ENCODE measurements around the gene FAM114A2.

FAM114A2 gene

DNA sequence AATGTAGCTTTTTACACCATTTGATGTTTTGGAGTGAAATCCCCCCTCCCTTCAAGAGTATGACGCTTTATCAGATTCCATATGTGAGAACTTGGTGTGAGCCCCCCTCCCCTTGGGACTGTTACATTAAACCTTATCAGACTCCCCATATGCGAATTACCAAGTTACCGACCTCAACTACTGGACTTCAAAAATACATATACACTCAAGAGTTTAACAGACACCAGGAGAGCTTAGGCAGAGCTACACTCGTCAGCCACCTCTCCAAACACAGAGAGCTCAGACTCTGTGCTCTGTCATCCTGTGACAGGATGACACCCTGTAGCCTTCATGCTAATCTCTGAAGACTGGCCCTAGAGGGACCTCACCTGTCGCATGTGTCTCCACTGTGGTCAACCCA, 50.2 kb downstream of the FAM114A2 start:
- TF ChIP-seq, protein P1, sequence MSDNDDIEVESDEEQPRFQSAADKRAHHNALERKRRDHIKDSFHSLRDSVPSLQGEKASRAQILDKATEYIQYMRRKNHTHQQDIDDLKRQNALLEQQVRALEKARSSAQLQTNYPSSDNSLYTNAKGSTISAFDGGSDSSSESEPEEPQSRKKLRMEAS (IDR thresholded peaks at IDR 0.05; ENCODE audit: low read depth, low read length): no peak
- TF ChIP-seq, protein P2, sequence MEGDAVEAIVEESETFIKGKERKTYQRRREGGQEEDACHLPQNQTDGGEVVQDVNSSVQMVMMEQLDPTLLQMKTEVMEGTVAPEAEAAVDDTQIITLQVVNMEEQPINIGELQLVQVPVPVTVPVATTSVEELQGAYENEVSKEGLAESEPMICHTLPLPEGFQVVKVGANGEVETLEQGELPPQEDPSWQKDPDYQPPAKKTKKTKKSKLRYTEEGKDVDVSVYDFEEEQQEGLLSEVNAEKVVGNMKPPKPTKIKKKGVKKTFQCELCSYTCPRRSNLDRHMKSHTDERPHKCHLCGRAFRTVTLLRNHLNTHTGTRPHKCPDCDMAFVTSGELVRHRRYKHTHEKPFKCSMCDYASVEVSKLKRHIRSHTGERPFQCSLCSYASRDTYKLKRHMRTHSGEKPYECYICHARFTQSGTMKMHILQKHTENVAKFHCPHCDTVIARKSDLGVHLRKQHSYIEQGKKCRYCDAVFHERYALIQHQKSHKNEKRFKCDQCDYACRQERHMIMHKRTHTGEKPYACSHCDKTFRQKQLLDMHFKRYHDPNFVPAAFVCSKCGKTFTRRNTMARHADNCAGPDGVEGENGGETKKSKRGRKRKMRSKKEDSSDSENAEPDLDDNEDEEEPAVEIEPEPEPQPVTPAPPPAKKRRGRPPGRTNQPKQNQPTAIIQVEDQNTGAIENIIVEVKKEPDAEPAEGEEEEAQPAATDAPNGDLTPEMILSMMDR (IDR thresholded peaks at IDR 0.05; ENCODE audit: low read depth, low read length): no peak
- no peak for TF ChIP-seq MYC (IDR thresholded peaks at IDR 0.05; ENCODE audit: low read depth, low read length)

DNA sequence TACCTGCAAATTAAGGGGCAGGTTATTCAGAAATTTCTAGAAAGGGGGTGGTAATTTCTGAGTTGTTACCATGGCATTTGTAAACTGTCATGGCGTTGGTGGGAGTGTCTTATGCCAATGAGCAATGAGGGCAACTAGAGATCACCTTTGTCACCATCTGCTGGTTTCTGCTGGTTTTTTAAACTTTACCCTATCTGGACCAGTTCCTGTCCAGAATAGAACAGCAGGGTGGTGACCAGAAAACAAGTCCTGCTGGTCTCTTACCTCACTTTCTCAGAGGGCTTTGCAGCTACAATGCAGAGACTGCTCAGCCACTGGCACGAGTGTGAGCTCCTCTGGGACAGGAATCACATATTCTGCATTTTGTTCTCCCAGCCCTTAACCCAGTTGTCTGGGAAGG, 51.4 kb downstream of the FAM114A2 start:
- H3K4me3 ChIP-seq (ENCODE audit: low read depth, low read length): no peak overlapping the region
- no peak for DNase-seq (ENCODE audit: low read depth)
- TF ChIP-seq, protein P1 (IDR thresholded peaks at IDR 0.05; ENCODE audit: low read depth, low read length): no peak
- TF ChIP-seq, protein P2 (IDR thresholded peaks at IDR 0.05; ENCODE audit: low read depth, low read length): no peak
- TF ChIP-seq POLR2A (IDR thresholded peaks at IDR 0.05; ENCODE audit: extremely low read depth, insufficient read length): no peak
- no peak for TF ChIP-seq MYC (IDR thresholded peaks at IDR 0.05; ENCODE audit: low read depth, low read length)

More for the DNA sequence above, 50.2 kb downstream of the FAM114A2 start:
- H3K4me3 ChIP-seq (ENCODE audit: low read depth, low read length): no peak overlapping the region
- no peak for DNase-seq (ENCODE audit: low read depth)

DNA sequence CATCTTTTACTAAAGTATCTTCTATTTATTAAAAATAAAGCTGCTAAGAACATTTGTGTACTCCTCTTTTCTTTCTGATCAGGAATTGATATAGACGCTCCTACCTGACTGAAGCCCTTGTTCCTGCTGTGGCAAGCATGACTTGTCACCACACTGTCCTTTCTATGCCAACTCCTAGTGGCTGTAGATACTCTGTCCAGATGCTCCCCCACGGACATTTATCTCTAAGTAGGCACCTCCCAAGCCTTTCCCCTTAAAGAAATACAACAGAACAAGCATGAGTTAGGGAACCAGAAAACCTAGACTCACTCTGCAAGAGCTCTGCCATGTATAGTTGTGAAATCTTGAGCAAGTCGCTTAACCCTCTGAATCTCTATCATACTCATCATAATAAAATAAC, 53.2 kb downstream of the FAM114A2 start:
- H3K4me3 ChIP-seq (ENCODE audit: low read depth, low read length): no peak overlapping the region
- TF ChIP-seq, protein P1 (IDR thresholded peaks at IDR 0.05; ENCODE audit: low read depth, low read length): no peak
- DNase-seq (ENCODE audit: low read depth): no peak

DNA sequence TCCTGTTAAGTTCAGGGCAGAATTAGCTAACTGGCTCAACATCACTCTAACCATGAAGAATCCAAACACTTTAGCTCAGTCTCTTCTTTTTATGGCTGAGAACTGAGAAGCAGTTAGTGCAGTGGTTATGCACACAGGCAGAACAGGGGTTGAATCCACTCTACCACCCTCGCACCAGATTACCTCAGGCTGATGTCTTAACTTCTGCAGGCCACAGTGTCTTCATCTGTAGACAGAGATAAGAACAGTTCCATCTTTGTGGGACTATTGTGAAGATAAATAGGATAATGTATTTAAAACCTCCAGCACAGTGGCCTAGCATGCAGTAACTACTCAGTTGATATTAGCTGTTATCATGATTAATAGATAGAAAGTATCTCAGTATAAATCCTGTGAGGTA, 54.8 kb downstream of the FAM114A2 start:
- DNase-seq (ENCODE audit: low read depth): no peak
- no peak for TF ChIP-seq MYC (IDR thresholded peaks at IDR 0.05; ENCODE audit: low read depth, low read length)
- TF ChIP-seq, protein P2 (IDR thresholded peaks at IDR 0.05; ENCODE audit: low read depth, low read length): no peak
- TF ChIP-seq POLR2A (IDR thresholded peaks at IDR 0.05; ENCODE audit: extremely low read depth, insufficient read length): no peak
- TF ChIP-seq, protein P1 (IDR thresholded peaks at IDR 0.05; ENCODE audit: low read depth, low read length): no peak
- H3K4me3 ChIP-seq (ENCODE audit: low read depth, low read length): no peak overlapping the region

DNA sequence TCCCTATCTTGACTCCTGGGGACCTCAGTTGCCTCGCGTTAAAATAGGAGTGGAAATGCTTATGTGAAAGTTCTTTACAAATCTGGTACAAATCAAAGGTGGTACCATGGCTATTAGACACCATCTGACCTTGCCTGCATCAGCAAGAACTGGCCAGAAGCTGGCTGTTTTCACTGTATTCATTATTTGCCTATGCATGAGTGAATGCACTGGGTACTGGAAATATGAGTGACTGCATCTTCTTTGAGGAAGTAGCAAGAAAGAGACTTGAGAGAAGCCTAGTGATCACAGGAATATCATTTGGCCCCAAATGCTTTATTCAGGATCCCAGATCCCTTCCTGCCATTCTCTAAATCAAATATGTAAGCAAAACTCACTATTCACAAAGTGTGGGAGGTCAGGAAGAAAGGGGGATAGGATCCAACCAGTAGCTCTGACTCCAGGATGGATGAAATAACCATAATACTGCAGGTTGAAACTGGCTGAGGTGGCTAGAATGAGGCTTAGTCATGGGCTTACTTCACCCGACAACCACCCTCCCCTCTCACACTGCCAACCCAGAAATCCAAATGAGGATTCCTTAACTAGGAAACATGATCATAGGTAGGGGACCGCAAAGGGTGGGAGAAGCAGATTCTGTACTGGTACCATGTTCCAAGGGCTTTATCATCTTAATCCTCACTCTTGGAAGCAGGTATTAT, 56.7 kb downstream of the FAM114A2 start:
- no peak for DNase-seq (ENCODE audit: low read depth)
- TF ChIP-seq, protein P2 (IDR thresholded peaks at IDR 0.05; ENCODE audit: low read depth, low read length): no peak
- TF ChIP-seq POLR2A (IDR thresholded peaks at IDR 0.05; ENCODE audit: extremely low read depth, insufficient read length) (no peak), MYC (IDR thresholded peaks at IDR 0.05; ENCODE audit: low read depth, low read length) (no peak)
- TF ChIP-seq, protein P1 (IDR thresholded peaks at IDR 0.05; ENCODE audit: low read depth, low read length): no peak

DNA sequence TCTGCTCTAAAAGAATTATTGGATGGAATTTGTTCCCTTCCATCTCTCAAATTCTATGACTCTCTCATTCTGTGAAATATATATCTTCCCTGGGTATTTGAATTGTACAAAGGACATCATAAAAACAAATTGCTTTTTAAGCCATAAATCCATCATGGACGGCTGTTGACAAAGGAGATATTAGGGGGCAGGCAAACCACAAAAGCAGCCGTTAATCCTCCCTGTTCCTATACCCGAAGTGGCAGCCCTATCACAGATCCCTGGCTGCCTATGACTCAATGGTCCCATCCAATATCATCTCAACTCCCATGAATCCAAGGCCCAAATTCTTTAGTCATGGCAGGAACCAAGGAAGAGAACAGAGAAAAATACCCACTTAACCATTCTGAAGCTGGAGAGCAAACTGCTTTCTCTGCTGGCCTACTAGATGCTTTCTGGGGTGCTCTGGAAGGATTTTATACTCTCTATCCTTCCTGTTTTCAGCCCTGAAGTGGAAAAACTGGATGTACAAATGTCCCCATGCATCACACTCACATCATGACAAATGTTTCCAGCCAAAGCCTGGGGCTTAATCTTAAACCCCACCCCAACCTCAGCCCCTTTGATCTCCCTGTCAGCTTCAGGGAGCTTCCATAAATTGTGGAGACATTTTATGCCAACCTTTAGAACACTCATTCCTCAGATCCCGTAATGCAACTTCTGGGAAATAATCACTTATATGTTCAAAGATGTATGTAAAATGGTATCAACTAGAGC, 59.5 kb downstream of the FAM114A2 start:
- DNase-seq (ENCODE audit: low read depth): no peak
- TF ChIP-seq, protein P1 (IDR thresholded peaks at IDR 0.05; ENCODE audit: low read depth, low read length): no peak
- TF ChIP-seq MYC (IDR thresholded peaks at IDR 0.05; ENCODE audit: low read depth, low read length): no peak
- TF ChIP-seq, protein P2 (IDR thresholded peaks at IDR 0.05; ENCODE audit: low read depth, low read length): no peak
- TF ChIP-seq POLR2A (IDR thresholded peaks at IDR 0.05; ENCODE audit: extremely low read depth, insufficient read length): no peak
- H3K4me3 ChIP-seq (ENCODE audit: low read depth, low read length): no peak overlapping the region

More for the DNA sequence above, 56.7 kb downstream of the FAM114A2 start:
- H3K4me3 ChIP-seq (ENCODE audit: low read depth, low read length): no peak overlapping the region

Measured in NB4 (cell line).